GM21619 (cell line): ENCODE data around the gene NDUFS5.
"Not testable (repeated sequence)": the region's sequence is repeated elsewhere in the genome, so short reads cannot be mapped to it uniquely, and the experiment has no call there.

Source experiments
- ATAC-seq: cut with Tn5 transposase; IDR thresholded peaks from one replicate; pipeline ENCODE4 v1.9.1; 2021; ENCODE audit not compliant: unreplicated experiment

Gene NDUFS5

GRCh38 chr1:39026051-39026865 is at the start of gene NDUFS5:
NDUFS5 (plus strand) TSS chr1:39026350; CDS start chr1:39028725, 2,375 bp downstream.
- peak; percentile 87 for ATAC-seq

- ATAC-seq: not testable (repeated sequence)
Observed at GRCh38 chr1:38977399-38978244, 48.5 kb upstream of the NDUFS5 start.

GRCh38 chr1:38978245-38978542 is 48.0 kb upstream of the NDUFS5 start:
- ATAC-seq: not testable (repeated sequence)

GRCh38 chr1:38979380-38979779 is 46.8 kb upstream of the NDUFS5 start:
- ATAC-seq: not testable (repeated sequence)

GRCh38 chr1:38989979-38990378 is 36.2 kb upstream of the NDUFS5 start:
- ATAC-seq: no peak

GRCh38 chr1:38990386-38990737 is 35.8 kb upstream of the NDUFS5 start:
- no peak for ATAC-seq

- peak; percentile 92 for ATAC-seq
Observed at GRCh38 chr1:38990738-38991637, 35.2 kb upstream of the NDUFS5 start, which contains the start of gene AKIRIN1. AKIRIN1 (plus strand) TSS chr1:38991276; CDS start chr1:38991381, 105 bp downstream.

GRCh38 chr1:38991638-38992411 is 34.3 kb upstream of the NDUFS5 start:
- no peak for ATAC-seq

GRCh38 chr1:38992412-38993111 is 33.6 kb upstream of the NDUFS5 start:
- no peak for ATAC-seq

- ATAC-seq: no peak
Observed at GRCh38 chr1:38994196-38994595, 32.0 kb upstream of the NDUFS5 start.

GRCh38 chr1:38997034-38997900 is 28.9 kb upstream of the NDUFS5 start:
- ATAC-seq: no peak

- ATAC-seq: no peak
Observed at GRCh38 chr1:38997901-38998190, 28.3 kb upstream of the NDUFS5 start.

- no peak for ATAC-seq
Observed at GRCh38 chr1:39001516-39002421, 24.4 kb upstream of the NDUFS5 start.

- ATAC-seq: no peak
Observed at GRCh38 chr1:39003281-39003680, 22.9 kb upstream of the NDUFS5 start.

- ATAC-seq: no peak
Observed at GRCh38 chr1:39003794-39004193, 22.4 kb upstream of the NDUFS5 start.

- no peak for ATAC-seq
Observed at GRCh38 chr1:39006287-39006686, 19.9 kb upstream of the NDUFS5 start.

- no peak for ATAC-seq
Observed at GRCh38 chr1:39006726-39007645, 19.2 kb upstream of the NDUFS5 start.
